ENCODE data around the gene HAVCR1.

DNA sequence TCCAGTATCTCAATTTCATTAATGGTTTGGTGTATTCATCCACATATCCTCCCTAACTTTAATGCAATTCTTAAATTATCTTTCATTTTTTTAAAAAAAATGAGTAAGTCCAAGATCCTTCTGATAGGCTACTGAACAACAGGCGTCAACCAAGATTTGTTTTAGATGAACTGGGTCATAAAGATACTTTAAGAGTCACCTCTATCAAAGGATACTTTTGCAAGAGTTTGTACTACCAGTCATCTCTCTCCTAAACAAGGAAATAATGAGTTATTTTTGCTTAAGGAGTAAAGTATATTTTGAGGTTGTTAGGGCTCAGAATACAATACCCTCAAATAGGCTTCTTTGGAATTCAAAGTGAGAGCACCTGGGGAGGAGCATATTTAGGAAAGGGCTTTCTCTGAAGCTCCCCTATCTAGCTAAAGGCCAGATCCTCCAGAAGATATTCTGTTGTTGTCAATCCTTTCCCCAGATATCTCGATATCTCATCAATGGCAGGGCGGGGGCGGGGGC lies 25.8 kb downstream of the HAVCR1 start:
- TF ChIP-seq EZH2 (optimal IDR thresholded peaks at IDR 0.05; ENCODE audit: low read depth, low read length): no peak
- TF ChIP-seq, protein P1, sequence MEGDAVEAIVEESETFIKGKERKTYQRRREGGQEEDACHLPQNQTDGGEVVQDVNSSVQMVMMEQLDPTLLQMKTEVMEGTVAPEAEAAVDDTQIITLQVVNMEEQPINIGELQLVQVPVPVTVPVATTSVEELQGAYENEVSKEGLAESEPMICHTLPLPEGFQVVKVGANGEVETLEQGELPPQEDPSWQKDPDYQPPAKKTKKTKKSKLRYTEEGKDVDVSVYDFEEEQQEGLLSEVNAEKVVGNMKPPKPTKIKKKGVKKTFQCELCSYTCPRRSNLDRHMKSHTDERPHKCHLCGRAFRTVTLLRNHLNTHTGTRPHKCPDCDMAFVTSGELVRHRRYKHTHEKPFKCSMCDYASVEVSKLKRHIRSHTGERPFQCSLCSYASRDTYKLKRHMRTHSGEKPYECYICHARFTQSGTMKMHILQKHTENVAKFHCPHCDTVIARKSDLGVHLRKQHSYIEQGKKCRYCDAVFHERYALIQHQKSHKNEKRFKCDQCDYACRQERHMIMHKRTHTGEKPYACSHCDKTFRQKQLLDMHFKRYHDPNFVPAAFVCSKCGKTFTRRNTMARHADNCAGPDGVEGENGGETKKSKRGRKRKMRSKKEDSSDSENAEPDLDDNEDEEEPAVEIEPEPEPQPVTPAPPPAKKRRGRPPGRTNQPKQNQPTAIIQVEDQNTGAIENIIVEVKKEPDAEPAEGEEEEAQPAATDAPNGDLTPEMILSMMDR (IDR thresholded peaks at IDR 0.05; ENCODE audit: low read length): no peak

Data from MM.1S (cell line).